H9 (cell line): Measurements from ENCODE around the gene DOK5. TPM values are rescaled to one million over a fixed set of nuclear protein-coding genes. Genes with fewer than 3 reads are reported as not detected.

ENCODE experiments used
- DNase-seq: peaks from one replicate; pipeline ENCODE4 v3.0.0-alpha.2; 2017
- H2AFZ ChIP-seq: one replicate; pipeline ENCODE4 v1.6.1; 2013; ENCODE audit warnings: mild to moderate bottlenecking, low read length, control low read depth, moderate library complexity
- H2AK5ac ChIP-seq: 2 replicates; pipeline ENCODE4 v1.6.1; 2013; ENCODE audit warnings: low read length, control low read depth, mixed read lengths; ENCODE audit not compliant: insufficient read length
- H2BK120ac ChIP-seq: one replicate; pipeline ENCODE4 v1.6.1; 2013; ENCODE audit warnings: low read depth, mild to moderate bottlenecking, low read length, control low read depth, inconsistent platforms; ENCODE audit not compliant: poor library complexity, severe bottlenecking
- H2BK12ac ChIP-seq: 2 replicates; pipeline ENCODE4 v1.6.1; 2013; ENCODE audit warnings: low read length, control low read depth, mixed read lengths, low read depth; ENCODE audit not compliant: insufficient read length
- H2BK15ac ChIP-seq: 2 replicates; pipeline ENCODE4 v1.6.1; 2013; ENCODE audit warnings: low read depth, low read length, control low read depth
- H2BK20ac ChIP-seq: one replicate; pipeline ENCODE4 v1.6.1; 2013; ENCODE audit warnings: low read depth, mild to moderate bottlenecking, low read length, control low read depth, inconsistent platforms; ENCODE audit not compliant: poor library complexity, severe bottlenecking
- H2BK5ac ChIP-seq: 2 replicates; pipeline ENCODE4 v1.6.1; 2013; ENCODE audit warnings: low read length, control low read depth, mixed read lengths; ENCODE audit not compliant: insufficient read length
- H3K14ac ChIP-seq: 2 replicates; pipeline ENCODE4 v1.6.1; 2013; ENCODE audit warnings: low read length, control low read depth; ENCODE audit not compliant: insufficient read depth
- H3K18ac ChIP-seq: 2 replicates; pipeline ENCODE4 v1.6.1; 2013; ENCODE audit warnings: low read depth, mild to moderate bottlenecking, mixed read lengths, low read length, control low read depth; ENCODE audit not compliant: insufficient read length
- H3K23ac ChIP-seq: 2 replicates; pipeline ENCODE4 v1.6.1; 2013; ENCODE audit warnings: low read length, control low read depth, mixed read lengths, low read depth; ENCODE audit not compliant: insufficient read length
- H3K23me2 ChIP-seq: 2 replicates; pipeline ENCODE4 v1.6.1; 2013; ENCODE audit warnings: low read depth, mild to moderate bottlenecking, mixed read lengths, low read length, control low read depth; ENCODE audit not compliant: insufficient read length, poor library complexity, severe bottlenecking
- H3K27ac ChIP-seq: 2 replicates; pipeline ENCODE4 v1.5.1; 2013; ENCODE audit warnings: low read length, control low read depth, mixed read lengths, low read depth; ENCODE audit not compliant: insufficient read length
- H3K27me3 ChIP-seq: 2 replicates; pipeline ENCODE4 v1.6.1; 2013; ENCODE audit warnings: low read length, control low read depth, inconsistent platforms; ENCODE audit not compliant: insufficient read depth
- H3K4ac ChIP-seq: 2 replicates; pipeline ENCODE4 v1.6.1; 2013; ENCODE audit warnings: low read depth, mild to moderate bottlenecking, control low read depth, inconsistent platforms, low read length, moderate library complexity
- H3K4me1 ChIP-seq: 2 replicates; pipeline ENCODE4 v1.6.1; 2013; ENCODE audit warnings: low read length, control low read depth, inconsistent platforms; ENCODE audit not compliant: insufficient read depth
- H3K4me2 ChIP-seq: 2 replicates; pipeline ENCODE4 v1.6.1; 2013; ENCODE audit warnings: low read length, control low read depth, mixed read lengths; ENCODE audit not compliant: insufficient read length, insufficient read depth
- H3K56ac ChIP-seq: 2 replicates; pipeline ENCODE4 v1.6.1; 2013; ENCODE audit warnings: low read depth, mild to moderate bottlenecking, mixed read lengths, low read length, control low read depth; ENCODE audit not compliant: insufficient read length
- H3K79me1 ChIP-seq: 2 replicates; pipeline ENCODE4 v1.6.1; 2013; ENCODE audit warnings: low read depth, mild to moderate bottlenecking, moderate library complexity, low read length, control low read depth, inconsistent platforms; ENCODE audit not compliant: insufficient read depth, poor library complexity, severe bottlenecking
- H3K79me2 ChIP-seq: 2 replicates; pipeline ENCODE4 v1.6.1; 2013; ENCODE audit warnings: low read length, control low read depth, inconsistent platforms; ENCODE audit not compliant: insufficient read depth
- H3K9ac ChIP-seq: 2 replicates; pipeline ENCODE4 v1.6.1; 2013; ENCODE audit warnings: low read length, control low read depth, mixed read lengths; ENCODE audit not compliant: insufficient read length; ENCODE audit errors: extremely low read depth
- H3K9me3 ChIP-seq: one replicate; pipeline ENCODE4 v1.6.1; 2013; ENCODE audit warnings: low read depth, low read length, inconsistent platforms; ENCODE audit not compliant: control insufficient read depth
- H3T11ph ChIP-seq: one replicate; pipeline ENCODE4 v1.6.1; 2013; ENCODE audit warnings: mild to moderate bottlenecking, low read length, control low read depth, inconsistent platforms
- H4K20me1 ChIP-seq: one replicate; pipeline ENCODE4 v1.6.1; 2013; ENCODE audit not compliant: control insufficient read depth, insufficient read length, insufficient read depth
- H4K5ac ChIP-seq: 2 replicates; pipeline ENCODE4 v1.6.1; 2013; ENCODE audit warnings: low read depth, mild to moderate bottlenecking, mixed read lengths, low read length, control low read depth; ENCODE audit not compliant: insufficient read length
- H4K8ac ChIP-seq: replicated peaks from 2 replicates; pipeline ENCODE4 v1.6.1; 2013; ENCODE audit warnings: low read length, control low read depth, mixed read lengths, low read depth; ENCODE audit not compliant: insufficient read length
- H4K91ac ChIP-seq: 2 replicates; pipeline ENCODE4 v1.6.1; 2013; ENCODE audit warnings: low read depth, mild to moderate bottlenecking, moderate library complexity, mixed read lengths, low read length, control low read depth; ENCODE audit not compliant: insufficient read length
- H3K27ac Mint-ChIP-seq, 3 experiments: 2 replicates in 2 of 3; 3 replicates in 1 of 3; pipeline ENCODE4 v1.8.0; 2020 to 2021; ENCODE audit warnings: mixed read lengths in 3 of 3, mild to moderate bottlenecking in 1 of 3, moderate library complexity in 1 of 3
- H3K27me3 Mint-ChIP-seq: 2 replicates; pipeline ENCODE4 v1.8.0; 2021; ENCODE audit warnings: low read depth, mild to moderate bottlenecking, moderate library complexity, mixed read lengths
- H3K36me3 Mint-ChIP-seq, 3 experiments: 2 replicates in 2 of 3; 3 replicates in 1 of 3; pipeline ENCODE4 v1.8.0; 2020 to 2021; ENCODE audit warnings: low read depth in 3 of 3, mixed read lengths in 3 of 3; ENCODE audit not compliant: insufficient read depth in 1 of 3
- H3K4me1 Mint-ChIP-seq, 2 experiments: 2 replicates each; pipeline ENCODE4 v1.8.0; 2020; ENCODE audit warnings: mixed read lengths in 2 of 2
- H3K4me3 Mint-ChIP-seq, 2 experiments: 2 replicates in 1 of 2; 3 replicates in 1 of 2; pipeline ENCODE4 v1.8.0; 2020 to 2021; ENCODE audit warnings: mild to moderate bottlenecking in 2 of 2, mixed read lengths in 2 of 2, moderate library complexity in 1 of 2
- H3K9me3 Mint-ChIP-seq, 2 experiments: 2 replicates in 1 of 2; 3 replicates in 1 of 2; pipeline ENCODE4 v1.8.0; 2020; ENCODE audit warnings: mild to moderate bottlenecking in 2 of 2, mixed read lengths in 2 of 2, moderate library complexity in 1 of 2
- WGBS: extraction: QIAGEN DNeasy Blood & Tissue Kit; methylation state at CpG from one replicate; pipeline ENCODE4 v1.1.7; 2013; ENCODE audit warnings: missing lambda C conversion rate, low lambda C conversion rate, mixed read lengths; ENCODE audit not compliant: insufficient read length; ENCODE audit errors: extremely low coverage; 5-methylcytosine and 5-hydroxymethylcytosine counted together
- total RNA-seq: library from RNA; stranded (reverse); gene quantifications from 2 replicates; pipeline ENCODE4 v1.2.1, GENCODE V29; 2021
- TF ChIP-seq, protein P1 (sequence below): fragments of 200-600 bp; sonication (generic); conservative IDR thresholded peaks from 3 replicates; pipeline ENCODE4 v1.8.0; 2021; ENCODE audit warnings: antibody characterized with exemption, mild to moderate bottlenecking

DOK5 gene
- total RNA-seq, 1 experiment from 2014 or later = 4.5 TPM

DNA sequence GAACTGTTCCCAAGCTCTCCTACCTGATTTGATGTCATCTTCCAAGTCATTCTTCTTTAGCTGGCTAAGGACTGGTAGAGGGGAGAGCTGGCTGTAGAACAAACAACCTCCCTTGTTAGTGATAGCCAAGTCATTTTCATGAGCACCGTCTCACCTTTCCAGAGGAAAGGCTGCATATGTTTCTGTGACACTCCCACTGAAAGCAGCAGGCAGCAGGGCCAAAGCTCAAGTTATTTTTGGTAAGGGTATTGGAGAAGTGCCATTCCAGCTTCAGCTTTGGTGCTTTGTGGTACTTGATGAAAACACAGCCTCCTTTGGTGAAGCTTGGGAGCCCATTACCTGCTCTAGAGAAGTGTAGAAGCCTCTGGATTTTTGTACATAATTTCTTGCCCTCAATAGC is 5.4 kb upstream of the DOK5 start:
- no peak overlapping the region for H3K27ac Mint-ChIP-seq

More for the DNA sequence above, 5.4 kb upstream of the DOK5 start:
- Histone ChIP-seq H3K79me1 (no peaks in the 10 kb centered on the region), H3K9ac (no peak overlapping the region), H4K91ac (no peak overlapping the region), H3K27ac (no peak overlapping the region), H2BK20ac (no peak overlapping the region), H3T11ph (no peak overlapping the region), H2AFZ (no peak overlapping the region), H2BK5ac (no peak overlapping the region), H4K5ac (no peak overlapping the region), H3K23me2 (no peaks in the 10 kb centered on the region), H3K27me3 (no peaks in the 10 kb centered on the region), H3K56ac (no peak overlapping the region), H2BK15ac (no peak overlapping the region), H3K4me2 (no peak overlapping the region), H4K20me1 (no peaks in the 10 kb centered on the region), H3K79me2 (no peaks in the 10 kb centered on the region), H3K18ac (no peak overlapping the region), H2BK12ac (no peak overlapping the region), H3K9me3 (no peaks in the 10 kb centered on the region), H3K23ac (no peak overlapping the region), H3K4ac (no peak overlapping the region), H3K4me1 (no peaks in the 10 kb centered on the region), H4K8ac (no peak overlapping the region), H2AK5ac (no peak overlapping the region), H3K14ac (no peak overlapping the region), H2BK120ac (no peak overlapping the region)
- Mint-ChIP-seq H3K4me1 (peaks cover 9 to 12% of the 10 kb centered on the region in 2 experiments), H3K27me3 (peaks cover 17% of the 10 kb centered on the region), H3K36me3 (no peaks in the 10 kb centered on the region; a peak in 1 of 7 replicates), H3K9me3 (no peaks in the 10 kb centered on the region; a peak in 1 of 5 replicates), H3K4me3 (no peak overlapping the region)
- no peak for DNase-seq
- TF ChIP-seq, protein P1, sequence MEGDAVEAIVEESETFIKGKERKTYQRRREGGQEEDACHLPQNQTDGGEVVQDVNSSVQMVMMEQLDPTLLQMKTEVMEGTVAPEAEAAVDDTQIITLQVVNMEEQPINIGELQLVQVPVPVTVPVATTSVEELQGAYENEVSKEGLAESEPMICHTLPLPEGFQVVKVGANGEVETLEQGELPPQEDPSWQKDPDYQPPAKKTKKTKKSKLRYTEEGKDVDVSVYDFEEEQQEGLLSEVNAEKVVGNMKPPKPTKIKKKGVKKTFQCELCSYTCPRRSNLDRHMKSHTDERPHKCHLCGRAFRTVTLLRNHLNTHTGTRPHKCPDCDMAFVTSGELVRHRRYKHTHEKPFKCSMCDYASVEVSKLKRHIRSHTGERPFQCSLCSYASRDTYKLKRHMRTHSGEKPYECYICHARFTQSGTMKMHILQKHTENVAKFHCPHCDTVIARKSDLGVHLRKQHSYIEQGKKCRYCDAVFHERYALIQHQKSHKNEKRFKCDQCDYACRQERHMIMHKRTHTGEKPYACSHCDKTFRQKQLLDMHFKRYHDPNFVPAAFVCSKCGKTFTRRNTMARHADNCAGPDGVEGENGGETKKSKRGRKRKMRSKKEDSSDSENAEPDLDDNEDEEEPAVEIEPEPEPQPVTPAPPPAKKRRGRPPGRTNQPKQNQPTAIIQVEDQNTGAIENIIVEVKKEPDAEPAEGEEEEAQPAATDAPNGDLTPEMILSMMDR = no peak
- no CpG with 5 or more reads among the region's 1 CpG for WGBS
